Liver (tissue), 9 donors: Measurements from ENCODE around the gene DDIT4. TPM values are rescaled to one million over a fixed set of nuclear protein-coding genes. Genes with fewer than 3 reads are reported as not detected.
A peak's percentile ranks its signal among the peaks of the same experiment; 100 is the strongest.

ENCODE experiments used
- DNase-seq: peaks from one replicate; pipeline ENCODE4 v3.0.0-alpha.2; 2017; ENCODE audit warnings: low spot score
- H3K27ac ChIP-seq, 2 donors: one replicate each; pipeline ENCODE4 v1.7.0; 2013; ENCODE audit warnings: inconsistent platforms in 2 of 2, low read length in 2 of 2, control low read depth in 1 of 2, low read depth in 1 of 2, mild to moderate bottlenecking in 1 of 2
- H3K27me3 ChIP-seq, 4 donors: one replicate each; pipeline versions ENCODE4 v1.6.1 to v1.7.0; 2013; ENCODE audit warnings: low read length in 3 of 4, inconsistent platforms in 1 of 4, mild to moderate bottlenecking in 1 of 4, moderate library complexity in 1 of 4; ENCODE audit not compliant: control insufficient read depth in 4 of 4, insufficient read depth in 4 of 4
- H3K36me3 ChIP-seq, 4 donors: one replicate each; pipeline versions ENCODE4 v1.6.1 to v1.7.0; 2013; ENCODE audit warnings: low read length in 3 of 4, mild to moderate bottlenecking in 3 of 4, low read depth in 1 of 4, moderate library complexity in 1 of 4; ENCODE audit not compliant: control insufficient read depth in 4 of 4, insufficient read depth in 3 of 4
- H3K4me1 ChIP-seq, 4 donors: one replicate each; pipeline versions ENCODE4 v1.6.1 to v1.7.0; 2013; ENCODE audit warnings: low read length in 3 of 4, mild to moderate bottlenecking in 3 of 4, moderate library complexity in 1 of 4; ENCODE audit not compliant: control insufficient read depth in 4 of 4, insufficient read depth in 4 of 4
- H3K4me3 ChIP-seq, 3 donors: one replicate each; pipeline versions ENCODE4 v1.6.1 to v1.7.0; 2013; ENCODE audit warnings: low read length in 3 of 3, control low read depth in 1 of 3, low read depth in 1 of 3, mild to moderate bottlenecking in 1 of 3
- H3K9ac ChIP-seq, 2 donors: one replicate each; pipeline ENCODE4 v1.7.0; 2013; ENCODE audit warnings: low read length in 2 of 2, mild to moderate bottlenecking in 2 of 2, moderate library complexity in 2 of 2, control low read depth in 1 of 2, low read depth in 1 of 2
- H3K9me3 ChIP-seq, 4 donors: one replicate each; pipeline versions ENCODE4 v1.6.1 to v1.7.0; 2013; ENCODE audit warnings: low read length in 3 of 4; ENCODE audit not compliant: control insufficient read depth in 4 of 4
- ATF3 ChIP-seq: IDR thresholded peaks from 2 replicates; pipeline ENCODE4 v1.6.1; 2016; ENCODE audit warnings: antibody characterized with exemption
- CTCF ChIP-seq: fragments of 150-350 bp; IDR thresholded peaks from 2 replicates; pipeline ENCODE4 v1.5.1; 2017; ENCODE audit warnings: improper control_type of control experiment, low read depth, low read length; ENCODE audit not compliant: missing input control
- EGR1 ChIP-seq, 2 donors: IDR thresholded peaks; 2 replicates each; pipeline ENCODE4 v1.6.1; 2016 to 2018; ENCODE audit warnings: antibody characterized with exemption in 2 of 2, low read depth in 2 of 2
- FOXA2 ChIP-seq: IDR thresholded peaks from 2 replicates; pipeline ENCODE4 v1.6.1; 2016; ENCODE audit warnings: antibody characterized with exemption
- GABPA ChIP-seq, 2 donors: IDR thresholded peaks in 1 of 2; conservative IDR thresholded peaks in 1 of 2; 2 replicates each; pipeline ENCODE4 v1.6.1; 2016; ENCODE audit warnings: antibody characterized with exemption in 2 of 2, mild to moderate bottlenecking in 1 of 2, moderate library complexity in 1 of 2
- HNF4A ChIP-seq, 2 donors: conservative IDR thresholded peaks; 2 replicates each; pipeline ENCODE4 v1.6.1; 2016; ENCODE audit warnings: antibody characterized with exemption in 2 of 2, mild to moderate bottlenecking in 2 of 2
- HNF4G ChIP-seq: IDR thresholded peaks from 2 replicates; pipeline ENCODE4 v1.6.1; 2016; ENCODE audit warnings: antibody characterized with exemption
- NR2F2 ChIP-seq: IDR thresholded peaks from 2 replicates; pipeline ENCODE4 v1.6.1; 2016; ENCODE audit warnings: antibody characterized with exemption
- RAD21 ChIP-seq, 2 donors: IDR thresholded peaks; 2 replicates each; pipeline ENCODE4 v1.6.1; 2016; ENCODE audit warnings: antibody characterized with exemption in 2 of 2, mild to moderate bottlenecking in 2 of 2
- RXRA ChIP-seq, 2 donors: IDR thresholded peaks; 2 replicates each; pipeline ENCODE4 v1.6.1; 2017 to 2018; ENCODE audit warnings: antibody characterized with exemption in 2 of 2, mild to moderate bottlenecking in 1 of 2
- TAF1 ChIP-seq: conservative IDR thresholded peaks from 2 replicates; pipeline ENCODE4 v1.6.1; 2016; ENCODE audit warnings: antibody characterized with exemption, mild to moderate bottlenecking
- YY1 ChIP-seq: IDR thresholded peaks from 2 replicates; pipeline ENCODE4 v1.6.1; 2016; ENCODE audit warnings: antibody characterized with exemption, mild to moderate bottlenecking
- ZBTB33 ChIP-seq: IDR thresholded peaks from 2 replicates; pipeline ENCODE4 v1.6.1; 2016; ENCODE audit warnings: antibody characterized with exemption
- WGBS: extraction: QIAGEN DNeasy Blood & Tissue Kit; methylation state at CpG from one replicate; pipeline ENCODE4 v1.1.7; 2013; 5-methylcytosine and 5-hydroxymethylcytosine counted together
- polyA plus RNA-seq, 2 donors: library from polyadenylated mRNA; stranded (reverse) in 1 of 2; unstranded in 1 of 2; fragments of 200-250 nt in 1 of 2; fragments of >200 nt in 1 of 2; fragmentation: Nextera tagmentation in 1 of 2; extraction: Ambion mirVana in 1 of 2; gene quantifications; one replicate each; pipeline versions ENCODE4 v1.2.1 to v1.2.3, GENCODE V29; 2013 to 2015
- total RNA-seq, 2 donors: library from RNA; depleted of rRNA; stranded (reverse); fragments of >200 nt; gene quantifications; one replicate each; pipeline ENCODE4 v1.2.3, GENCODE V29; 2014
- donor health status: healthy.
- donor health status: healthy.
- donor health status: healthy.
- donor health status: healthy.
- donor health status: healthy.

The DDIT4 gene
- total and polyA plus RNA-seq, 4 donors: 18.4 to 69.0 (median 43.7) TPM

GRCh38 chr10:72274730-72275350 lies 1.1 kb downstream of the DDIT4 start:
- peak overlapping the region; percentile 97 to 98 for H3K27ac ChIP-seq

GRCh38 chr10:72275351-72276012 lies 1.8 kb downstream of the DDIT4 start:
- DNase-seq: no peak
- H3K27ac ChIP-seq: peak overlapping the region; percentile 97 to 98
- WGBS: 11% methylated on average over 12 of the region's 12 CpGs
- no peaks in the 10 kb centered on the region for H3K27me3 ChIP-seq
- peak overlapping the region; percentile 76 to 88 for H3K9ac ChIP-seq
- H3K4me1 ChIP-seq: peaks cover 3 to 35% (median 22%) of the 10 kb centered on the region in 4 donors
- peak overlapping the region; percentile 63 to 79 (median 65) for H3K4me3 ChIP-seq
- no peak for TF ChIP-seq RAD21 (IDR thresholded peaks at IDR 0.05)
- TF ChIP-seq ZBTB33: no peak
- no peak for TF ChIP-seq HNF4G
- TF ChIP-seq ATF3: no peak
- no peak for TF ChIP-seq CTCF
- TF ChIP-seq HNF4A (conservative IDR thresholded peaks at IDR 0.05): no peak
- no peak for TF ChIP-seq RXRA (IDR thresholded peaks at IDR 0.05)
- peaks cover 0 to 5% (median 1%) of the 10 kb centered on the region in 4 donors for H3K36me3 ChIP-seq
- H3K9me3 ChIP-seq: no peaks in the 10 kb centered on the region

More at GRCh38 chr10:72274730-72275350, 1.1 kb downstream of the DDIT4 start:
- H3K9ac ChIP-seq: peak overlapping the region; percentile 76 to 88
- 10% methylated on average over 26 of the region's 26 CpGs for WGBS
- H3K27me3 ChIP-seq: no peaks in the 10 kb centered on the region
- peak overlapping the region; percentile 63 to 79 (median 65) for H3K4me3 ChIP-seq
- H3K9me3 ChIP-seq: no peaks in the 10 kb centered on the region
- peaks cover 0 to 5% (median 1%) of the 10 kb centered on the region in 4 donors for H3K36me3 ChIP-seq
- TF ChIP-seq CTCF (peak; percentile 51), HNF4G (no peak), RAD21 (IDR thresholded peaks at IDR 0.05) (peak; percentile 69 to 78)
- H3K4me1 ChIP-seq: peaks cover 3 to 35% (median 22%) of the 10 kb centered on the region in 4 donors
- peak; percentile 59 for DNase-seq

GRCh38 chr10:72276013-72276387 lies 2.3 kb downstream of the DDIT4 start:
- Histone ChIP-seq H3K9me3 (no peaks in the 10 kb centered on the region), H3K27ac (peak overlapping the region; percentile 97 to 98), H3K27me3 (no peaks in the 10 kb centered on the region), H3K4me1 (peaks cover 3 to 35% (median 22%) of the 10 kb centered on the region in 4 donors), H3K9ac (peak overlapping the region; percentile 24 to 88), H3K4me3 (peak overlapping the region in 2 of 3 donors; percentile 63 to 79), H3K36me3 (peaks cover 0 to 5% (median 1%) of the 10 kb centered on the region in 4 donors)
- no peak for DNase-seq
- 30% methylated on average over 4 of the region's 4 CpGs for WGBS
- no peak for TF ChIP-seq TAF1
- TF ChIP-seq HNF4A (conservative IDR thresholded peaks at IDR 0.05): peak in 1 of 2 donors; percentile 36
- no peak for TF ChIP-seq NR2F2
- TF ChIP-seq EGR1 (IDR thresholded peaks at IDR 0.05; ENCODE audit: low read depth in 2 of 2): no peak
- peak; percentile 38 for TF ChIP-seq FOXA2
- TF ChIP-seq CTCF: no peak
- no peak for TF ChIP-seq ZBTB33
- TF ChIP-seq YY1: peak; percentile 41
- TF ChIP-seq ATF3: no peak
- no peak for TF ChIP-seq GABPA (IDR thresholded peaks at IDR 0.05 in 1 of 2, conservative IDR thresholded peaks at IDR 0.05 in 1 of 2)
